ENCODE results near the gene CEACAM19.
"Not testable (repeated sequence)": the region's sequence is repeated elsewhere in the genome, so short reads cannot be mapped to it uniquely, and the experiment has no call there.

DNA sequence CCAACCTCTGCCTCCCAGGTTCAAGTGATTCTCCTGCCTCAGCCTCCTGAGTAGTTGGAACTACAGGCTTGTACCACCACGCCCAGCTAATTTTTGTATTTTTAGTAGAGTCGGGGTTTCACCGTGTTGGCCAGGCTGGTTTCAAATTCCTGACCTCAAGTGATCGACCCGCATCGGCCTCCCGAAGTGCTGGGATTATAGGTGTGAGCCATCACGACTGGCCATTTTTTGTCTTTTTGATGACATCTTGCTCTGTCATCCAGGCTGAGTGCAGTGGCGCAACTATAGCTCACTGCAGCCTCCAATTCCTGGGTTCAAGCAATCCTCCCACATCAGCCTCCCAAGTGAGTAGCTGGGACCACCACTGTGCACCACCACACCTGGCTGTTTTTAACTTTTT, 49.1 kb downstream of the CEACAM19 start:
- TF ChIP-seq, protein P1, sequence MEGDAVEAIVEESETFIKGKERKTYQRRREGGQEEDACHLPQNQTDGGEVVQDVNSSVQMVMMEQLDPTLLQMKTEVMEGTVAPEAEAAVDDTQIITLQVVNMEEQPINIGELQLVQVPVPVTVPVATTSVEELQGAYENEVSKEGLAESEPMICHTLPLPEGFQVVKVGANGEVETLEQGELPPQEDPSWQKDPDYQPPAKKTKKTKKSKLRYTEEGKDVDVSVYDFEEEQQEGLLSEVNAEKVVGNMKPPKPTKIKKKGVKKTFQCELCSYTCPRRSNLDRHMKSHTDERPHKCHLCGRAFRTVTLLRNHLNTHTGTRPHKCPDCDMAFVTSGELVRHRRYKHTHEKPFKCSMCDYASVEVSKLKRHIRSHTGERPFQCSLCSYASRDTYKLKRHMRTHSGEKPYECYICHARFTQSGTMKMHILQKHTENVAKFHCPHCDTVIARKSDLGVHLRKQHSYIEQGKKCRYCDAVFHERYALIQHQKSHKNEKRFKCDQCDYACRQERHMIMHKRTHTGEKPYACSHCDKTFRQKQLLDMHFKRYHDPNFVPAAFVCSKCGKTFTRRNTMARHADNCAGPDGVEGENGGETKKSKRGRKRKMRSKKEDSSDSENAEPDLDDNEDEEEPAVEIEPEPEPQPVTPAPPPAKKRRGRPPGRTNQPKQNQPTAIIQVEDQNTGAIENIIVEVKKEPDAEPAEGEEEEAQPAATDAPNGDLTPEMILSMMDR (IDR thresholded peaks at IDR 0.05; ENCODE audit: insufficient read depth, low read length, poor library complexity, severe bottlenecking): not testable (repeated sequence)
- TF ChIP-seq EZH2phosphoT487 (conservative IDR thresholded peaks at IDR 0.05; ENCODE audit: low read length): not testable (repeated sequence)
